ENCODE results near the gene HSD17B2. TPM values are rescaled to one million over a fixed set of nuclear protein-coding genes. Genes with fewer than 3 reads are reported as not detected.

HSD17B2 gene
- polyA plus RNA-seq, 1 of the 3 experiments (the other 2 are of a cell fraction): not detected

- no peaks in the 10 kb centered on the region for H3K9me3 ChIP-seq
- H3K9ac ChIP-seq: no peak overlapping the region
- no peaks in the 10 kb centered on the region for H3K79me2 ChIP-seq (ENCODE audit: insufficient read depth)
- TF ChIP-seq GATA2 (CRISPR knock-in tag; IDR thresholded peaks at IDR 0.05) (no peak), JUND (IDR thresholded peaks at IDR 0.05) (no peak), MAX (IDR thresholded peaks at IDR 0.05; ENCODE audit: low read depth) (no peak), MEF2A (IDR thresholded peaks at IDR 0.05; ENCODE audit: borderline replicate concordance, low read depth) (no peak), NRF1 (IDR thresholded peaks at IDR 0.05; ENCODE audit: low read depth, low read length) (no peak), REST (IDR thresholded peaks at IDR 0.05; ENCODE audit: low read depth, low read length) (no peak), RXRA (IDR thresholded peaks at IDR 0.05; ENCODE audit: borderline replicate concordance, low read depth) (no peak), USF2 (IDR thresholded peaks at IDR 0.05; ENCODE audit: borderline replicate concordance, low read depth, low read length) (no peak), EP300 (IDR thresholded peaks at IDR 0.05; ENCODE audit: borderline replicate concordance in 1 of 2, low read depth in 1 of 2, low read length in 1 of 2) (no peak)
- no peaks in the 10 kb centered on the region for H3K4me1 ChIP-seq (ENCODE audit: control insufficient read depth in 1 of 2, insufficient read depth in 2 of 2, low read depth in 1 of 2, low read length in 1 of 2)
- H3K9me2 ChIP-seq: no peaks in the 10 kb centered on the region
- H3F3A ChIP-seq (replicated peaks; ENCODE audit: insufficient read depth): no peaks in the 10 kb centered on the region
- no peak overlapping the region for H3K4me2 ChIP-seq
- no peaks in the 10 kb centered on the region for H3K36me3 ChIP-seq (replicated peaks in 1 of 2; ENCODE audit: control insufficient read depth in 1 of 2, insufficient read depth in 2 of 2, low read length in 1 of 2)
- H3K27ac ChIP-seq (ENCODE audit: low read depth in 2 of 2, low read length in 1 of 2): no peak overlapping the region
- peaks cover 43% of the 10 kb centered on the region; the same call in 1 of the 2 replicates for H3K27me3 ChIP-seq (ENCODE audit: insufficient read depth)
- ChIA-PET CTCF (interaction anchor here (1.4 kb wide), 1 partner anchor 11 kb away, joined by 3 read pairs; no protein-coding TSS in a partner anchor), POLR2A (no interaction called here)
- H3K4me3 ChIP-seq (ENCODE audit: low read depth in 2 of 2, low read length in 1 of 2): no peak overlapping the region
- no peaks in the 10 kb centered on the region for H4K20me1 ChIP-seq (ENCODE audit: insufficient read depth)
- WGBS (ENCODE audit: low lambda C conversion rate): 43% methylated on average over 4 of the region's 4 CpGs
- DNase-seq: no peak
- no peak overlapping the region for H2AFZ ChIP-seq (ENCODE audit: low read depth)
These were observed 15.9 kb downstream of the HSD17B2 start for GRCh38 chr16:82050909-82051357.

- no peaks in the 10 kb centered on the region for H3K9me3 ChIP-seq
- POLR2A ChIA-PET: no interaction called here
- 12% methylated on average over 5 of the region's 5 CpGs for WGBS (ENCODE audit: low lambda C conversion rate)
- TF ChIP-seq NRF1 (IDR thresholded peaks at IDR 0.05; ENCODE audit: low read depth, low read length) (no peak), TCF12 (IDR thresholded peaks at IDR 0.05) (no peak), CTCF (IDR thresholded peaks at IDR 0.05) (no peak), NFIC (IDR thresholded peaks at IDR 0.05; ENCODE audit: borderline replicate concordance) (no peak), JUND (IDR thresholded peaks at IDR 0.05) (no peak), GATA2 (CRISPR knock-in tag; IDR thresholded peaks at IDR 0.05) (no peak), MAX (IDR thresholded peaks at IDR 0.05; ENCODE audit: low read depth) (no peak), SIN3A (IDR thresholded peaks at IDR 0.05; ENCODE audit: borderline replicate concordance, low read depth, low read length) (no peak), PBX3 (IDR thresholded peaks at IDR 0.05) (no peak), RXRA (IDR thresholded peaks at IDR 0.05; ENCODE audit: borderline replicate concordance, low read depth) (no peak), FOXJ3 (CRISPR knock-in tag; IDR thresholded peaks at IDR 0.05) (no peak), TAF1 (IDR thresholded peaks at IDR 0.05; ENCODE audit: borderline replicate concordance, low read depth, low read length) (no peak), YY1 (IDR thresholded peaks at IDR 0.05; ENCODE audit: low read depth) (no peak), FOXM1 (IDR thresholded peaks at IDR 0.05; ENCODE audit: low read depth) (no peak), EP300 (IDR thresholded peaks at IDR 0.05; ENCODE audit: borderline replicate concordance in 1 of 2, low read depth in 1 of 2, low read length in 1 of 2) (no peak), ELF1 (IDR thresholded peaks at IDR 0.05) (no peak)
These were observed 16.6 kb downstream of the HSD17B2 start for GRCh38 chr16:82051656-82052055.

More at GRCh38 chr16:82051656-82052055, 16.6 kb downstream of the HSD17B2 start:
- DNase-seq: no peak
- Histone ChIP-seq H3K27ac (ENCODE audit: low read depth in 2 of 2, low read length in 1 of 2) (no peak overlapping the region), H3F3A (replicated peaks; ENCODE audit: insufficient read depth) (no peaks in the 10 kb centered on the region), H3K9me2 (no peaks in the 10 kb centered on the region), H3K27me3 (ENCODE audit: insufficient read depth) (peaks cover 37% of the 10 kb centered on the region; the same call in 1 of the 2 replicates), H3K36me3 (replicated peaks in 1 of 2; ENCODE audit: control insufficient read depth in 1 of 2, insufficient read depth in 2 of 2, low read length in 1 of 2) (no peaks in the 10 kb centered on the region), H3K4me1 (ENCODE audit: control insufficient read depth in 1 of 2, insufficient read depth in 2 of 2, low read depth in 1 of 2, low read length in 1 of 2) (no peaks in the 10 kb centered on the region), H3K4me2 (no peak overlapping the region), H4K20me1 (ENCODE audit: insufficient read depth) (no peaks in the 10 kb centered on the region), H3K9ac (no peak overlapping the region), H3K79me2 (ENCODE audit: insufficient read depth) (no peaks in the 10 kb centered on the region), H3K4me3 (ENCODE audit: low read depth in 2 of 2, low read length in 1 of 2) (no peak overlapping the region), H2AFZ (ENCODE audit: low read depth) (no peak overlapping the region)
- CTCF ChIA-PET: interaction anchor here (1.4 kb wide), 1 partner anchor 10 kb away, joined by 3 read pairs; no protein-coding TSS in a partner anchor

Data from SK-N-SH (cell line).